C4-2B (cell line): Measurements from ENCODE around the gene PTGER4.

Source experiments
- CTCF ChIP-seq: fragments of 450-650 bp; conservative IDR thresholded peaks from 2 replicates; pipeline ENCODE4 v1.5.1; 2017; ENCODE audit warnings: mild to moderate bottlenecking
- ZFX ChIP-seq: fragments of 450-650 bp; IDR thresholded peaks from 2 replicates; pipeline ENCODE4 v1.6.1; 2017

- no peak for TF ChIP-seq CTCF
- TF ChIP-seq ZFX = no peak
These were observed 7.3 kb upstream of the PTGER4 start for GRCh38 chr5:40672425-40672824.
